HG03060 (cell line): Measurements from ENCODE around the gene RAB5B.

Experiments
- ATAC-seq: cut with Tn5 transposase; IDR thresholded peaks from one replicate; pipeline ENCODE4 v1.9.1; 2021; ENCODE audit warnings: low read depth, moderate number of reproducible peaks; ENCODE audit not compliant: unreplicated experiment

Gene RAB5B

GRCh38 chr12:56042843-56043242 is 69.0 kb downstream of the RAB5B start:
- ATAC-seq: no peak
